Fibroblast of mammary gland (primary cell): ENCODE measurements around the gene GPR26.

Source experiments
- DNase-seq: peaks from one replicate; pipeline ENCODE4 v3.0.0-alpha.2; 2010; ENCODE audit warnings: low read depth
- H3K4me3 ChIP-seq: 2 replicates; pipeline ENCODE4 v1.5.1; 2011; ENCODE audit warnings: low read depth, mild to moderate bottlenecking, low read length, moderate library complexity; ENCODE audit not compliant: control insufficient read depth
- TF ChIP-seq, protein P1 (sequence below): conservative IDR thresholded peaks from 2 replicates; pipeline ENCODE4 v1.5.1; 2011; ENCODE audit warnings: low read depth, low read length, inconsistent platforms; ENCODE audit not compliant: control insufficient read depth, insufficient read depth

Gene GPR26

DNA sequence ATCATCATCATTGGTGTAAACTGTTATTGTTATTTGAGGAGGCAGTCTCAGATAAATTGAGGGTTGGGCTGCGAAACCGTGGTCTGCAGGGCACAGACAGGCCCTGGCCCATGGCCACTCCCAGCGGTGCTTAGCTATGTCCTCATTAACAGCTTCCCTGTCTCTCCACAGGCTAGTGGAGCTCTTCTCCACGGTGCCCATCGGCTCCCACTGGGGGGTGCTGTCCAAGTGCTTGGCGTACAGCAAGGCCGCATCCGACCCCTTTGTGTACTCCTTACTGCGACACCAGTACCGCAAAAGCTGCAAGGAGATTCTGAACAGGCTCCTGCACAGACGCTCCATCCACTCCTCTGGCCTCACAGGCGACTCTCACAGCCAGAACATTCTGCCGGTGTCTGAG lies 21.6 kb downstream of the GPR26 start:
- TF ChIP-seq, protein P1, sequence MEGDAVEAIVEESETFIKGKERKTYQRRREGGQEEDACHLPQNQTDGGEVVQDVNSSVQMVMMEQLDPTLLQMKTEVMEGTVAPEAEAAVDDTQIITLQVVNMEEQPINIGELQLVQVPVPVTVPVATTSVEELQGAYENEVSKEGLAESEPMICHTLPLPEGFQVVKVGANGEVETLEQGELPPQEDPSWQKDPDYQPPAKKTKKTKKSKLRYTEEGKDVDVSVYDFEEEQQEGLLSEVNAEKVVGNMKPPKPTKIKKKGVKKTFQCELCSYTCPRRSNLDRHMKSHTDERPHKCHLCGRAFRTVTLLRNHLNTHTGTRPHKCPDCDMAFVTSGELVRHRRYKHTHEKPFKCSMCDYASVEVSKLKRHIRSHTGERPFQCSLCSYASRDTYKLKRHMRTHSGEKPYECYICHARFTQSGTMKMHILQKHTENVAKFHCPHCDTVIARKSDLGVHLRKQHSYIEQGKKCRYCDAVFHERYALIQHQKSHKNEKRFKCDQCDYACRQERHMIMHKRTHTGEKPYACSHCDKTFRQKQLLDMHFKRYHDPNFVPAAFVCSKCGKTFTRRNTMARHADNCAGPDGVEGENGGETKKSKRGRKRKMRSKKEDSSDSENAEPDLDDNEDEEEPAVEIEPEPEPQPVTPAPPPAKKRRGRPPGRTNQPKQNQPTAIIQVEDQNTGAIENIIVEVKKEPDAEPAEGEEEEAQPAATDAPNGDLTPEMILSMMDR, result no peak
- no peak overlapping the region for H3K4me3 ChIP-seq
- DNase-seq, result no peak

DNA sequence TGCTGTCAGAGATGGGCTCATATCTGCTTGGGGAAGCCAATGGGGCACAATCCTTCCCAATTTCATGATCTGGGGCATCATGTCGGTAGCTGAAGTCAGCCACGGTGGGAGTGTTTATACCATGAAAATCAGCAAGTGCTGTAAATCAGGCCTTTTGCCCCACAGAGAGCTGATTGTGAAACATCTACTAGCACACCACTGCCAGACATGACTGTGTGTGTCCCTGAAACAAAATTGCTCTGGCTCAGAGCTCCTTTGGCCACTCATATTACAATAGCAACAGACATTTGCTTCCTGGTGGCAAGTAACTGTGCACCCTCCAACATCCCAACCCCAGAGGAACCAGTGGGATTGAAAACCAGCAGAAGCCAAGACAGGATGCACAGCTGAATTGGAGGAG lies 23.7 kb downstream of the GPR26 start:
- no peak overlapping the region for H3K4me3 ChIP-seq
- TF ChIP-seq, protein P1, result no peak
- DNase-seq, result no peak

DNA sequence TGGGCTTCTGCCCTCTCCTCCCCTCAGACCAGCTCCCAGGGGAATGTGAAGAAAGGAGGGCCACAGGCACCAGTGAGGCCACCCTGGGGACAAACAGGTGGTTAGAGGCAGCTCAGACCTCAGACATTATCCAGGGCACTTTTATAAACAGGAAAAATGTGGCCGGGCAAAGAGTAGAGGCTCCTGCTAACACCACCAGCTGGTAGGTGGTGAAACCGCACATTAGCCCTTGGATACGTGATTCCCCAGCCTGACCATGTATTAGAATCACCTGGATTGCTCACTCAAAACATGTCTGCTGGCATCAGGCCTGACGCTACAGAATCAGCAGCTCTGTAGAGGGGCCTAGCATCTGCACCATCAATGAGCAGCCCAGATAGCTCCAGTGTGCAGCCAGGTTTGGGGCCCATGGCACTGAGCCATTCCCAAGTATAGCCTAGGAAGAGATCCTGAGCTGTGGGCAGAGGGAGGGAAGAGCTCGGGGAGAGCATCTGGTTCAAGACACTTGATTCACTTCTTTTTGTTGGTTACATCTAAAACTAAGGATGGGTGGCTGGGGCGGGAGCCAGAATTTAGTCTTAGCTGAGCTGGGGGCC lies 37.1 kb downstream of the GPR26 start:
- DNase-seq, result no peak
- TF ChIP-seq, protein P1, result no peak
- H3K4me3 ChIP-seq, result no peak overlapping the region

DNA sequence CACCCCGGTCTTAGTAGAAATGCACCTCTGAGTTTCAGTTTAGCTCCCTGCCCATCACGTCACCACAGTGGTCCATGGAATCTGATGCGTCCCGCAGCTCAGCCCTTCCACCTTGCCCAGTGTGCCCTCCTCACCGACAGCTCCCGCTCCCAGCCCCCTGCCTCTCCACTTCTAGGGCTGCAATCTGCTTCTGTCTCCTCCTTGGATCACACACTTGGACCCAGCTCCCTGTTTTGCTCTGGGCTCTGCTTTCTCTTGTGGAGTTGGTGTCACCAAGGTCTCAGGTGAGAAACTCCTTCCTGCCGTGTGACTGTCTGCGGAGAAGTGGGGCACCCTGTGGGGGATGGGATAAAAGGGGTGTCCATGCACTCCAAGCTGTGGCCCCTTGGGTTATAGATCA lies 37.9 kb downstream of the GPR26 start:
- H3K4me3 ChIP-seq, result no peak overlapping the region
- no peak for DNase-seq
- TF ChIP-seq, protein P1, result no peak

DNA sequence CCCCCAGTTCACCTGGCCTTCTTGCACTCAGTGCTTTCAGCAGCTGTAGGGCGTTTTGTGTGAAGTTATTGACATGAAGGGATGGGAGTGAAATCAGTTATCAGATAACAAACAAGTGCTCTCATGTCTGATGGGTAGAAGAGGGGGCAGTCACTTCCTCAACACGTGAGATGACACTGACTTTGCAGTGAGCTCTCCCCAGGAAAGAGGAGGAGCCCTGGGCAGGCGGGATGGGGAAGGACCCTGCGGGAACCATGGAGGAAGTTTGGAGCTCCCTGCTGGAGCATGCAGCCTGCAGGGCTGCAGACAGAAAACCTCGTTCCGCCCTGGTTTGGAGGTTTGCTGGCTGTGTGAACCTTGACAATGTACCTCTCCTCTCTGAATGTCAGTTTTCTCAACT lies 38.7 kb downstream of the GPR26 start:
- TF ChIP-seq, protein P1, result no peak

DNA sequence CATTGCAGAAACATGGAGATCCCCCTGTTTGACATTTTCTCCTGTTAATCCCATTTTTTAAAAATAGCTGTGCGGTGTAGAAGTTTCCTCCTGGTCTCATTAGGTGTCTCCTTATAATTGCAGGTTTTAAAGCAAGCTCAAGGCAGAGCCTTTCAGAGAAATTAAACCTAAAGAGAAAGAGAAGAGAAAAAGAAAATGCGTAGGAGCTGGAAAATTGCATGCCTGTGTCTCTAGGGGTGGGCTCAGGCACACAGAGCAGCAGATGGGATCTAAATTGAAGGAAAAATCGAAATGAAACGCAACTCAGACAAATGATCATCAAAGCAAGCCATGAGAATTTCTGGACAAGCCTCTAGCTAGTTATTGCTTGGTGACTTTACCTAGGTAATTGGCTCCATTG lies 40.1 kb downstream of the GPR26 start:
- DNase-seq, result no peak
- TF ChIP-seq, protein P1, result no peak
- no peak overlapping the region for H3K4me3 ChIP-seq

More for the DNA sequence above, 38.7 kb downstream of the GPR26 start:
- no peak overlapping the region for H3K4me3 ChIP-seq
- DNase-seq, result no peak

DNA sequence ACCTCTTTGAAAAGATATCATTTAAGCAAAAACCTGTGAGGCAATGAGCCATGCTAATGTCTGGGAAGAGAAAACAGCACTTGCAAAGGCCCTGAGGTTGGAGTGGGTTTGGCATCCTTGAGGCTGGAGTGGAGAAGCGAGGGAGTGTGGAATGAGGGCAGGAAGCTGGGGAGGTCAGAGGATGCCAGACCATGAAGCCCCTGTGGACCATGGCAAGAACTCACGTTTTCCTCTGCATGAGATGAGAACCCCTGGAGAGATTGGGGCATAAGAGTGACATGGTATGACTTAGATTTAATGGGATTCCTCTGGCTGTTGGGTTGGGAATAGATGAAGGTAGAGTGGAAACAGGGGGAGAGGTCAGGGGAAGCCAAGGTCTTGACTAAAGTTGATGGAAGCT lies 49.4 kb downstream of the GPR26 start:
- H3K4me3 ChIP-seq, result no peak overlapping the region
- DNase-seq, result no peak
- TF ChIP-seq, protein P1, result no peak
